Ishikawa (cell line): ENCODE results near the gene FAM118A.

Source experiments
- FOXM1 ChIP-seq: IDR thresholded peaks from 2 replicates; pipeline ENCODE4 v1.6.1; 2012; ENCODE audit warnings: low read depth, borderline replicate concordance
- MAX ChIP-seq: IDR thresholded peaks from 2 replicates; pipeline ENCODE4 v1.6.1; 2012
- NFIC ChIP-seq: IDR thresholded peaks from 2 replicates; pipeline ENCODE4 v1.6.1; 2012
- YY1 ChIP-seq: IDR thresholded peaks from 2 replicates; pipeline ENCODE4 v1.6.1; 2012; ENCODE audit warnings: low read depth

- no peak for TF ChIP-seq FOXM1
- no peak for TF ChIP-seq NFIC
- TF ChIP-seq MAX: no peak
- TF ChIP-seq YY1: no peak
Measured at GRCh38 chr22:45320357-45320976, 10.7 kb downstream of the FAM118A start.
